GM12878 (cell line): Measurements from ENCODE around the gene LARGE1. TPM values are rescaled to one million over a fixed set of nuclear protein-coding genes. Genes with fewer than 3 reads are reported as not detected.
A peak's percentile ranks its signal among the peaks of the same experiment; 100 is the strongest.

ENCODE experiments used
- ATAC-seq: fragments of 200-7000 bp; cut with Tn5 transposase; 3 replicates; pipeline ENCODE4 v1.9.1; 2020; ENCODE audit warnings: mild to moderate bottlenecking, moderate library complexity
- BruUV-seq: library from RNA; stranded (reverse); fragments of 400-500 nt; replicated peaks from 2 replicates; lab custom pipeline; 2021; lab: Mats Ljungman, UMichigan
- CTCF ChIA-PET: fragments of 300-600 bp; sonication (Branson Sonifier 250); formaldehyde crosslinking; extraction: SDS; loops from one replicate; lab custom pipeline; 2021; ENCODE audit warnings: inconsistent platforms; lab: Yijun Ruan, JAX
- POLR2A ChIA-PET: fragments of 350-600 bp; formaldehyde crosslinking; extraction: SDS; loops from one replicate; lab custom pipeline; 2021; ENCODE audit warnings: inconsistent platforms; lab: Charles Lee
- RAD21 ChIA-PET: fragments of 300-600 bp; sonication (Branson Sonifier 250); formaldehyde crosslinking; loops from one replicate; lab custom pipeline; 2023; ENCODE audit warnings: antibody characterized with exemption; ENCODE audit not compliant: unreplicated experiment; lab: Charles Lee
- SMC1A ChIA-PET: fragments of 300-600 bp; sonication (Branson Sonifier 250); formaldehyde crosslinking; loops from one replicate; lab custom pipeline; 2023; ENCODE audit not compliant: unreplicated experiment, uncharacterized antibody; lab: Charles Lee
- DNase-seq: peaks from one replicate; pipeline ENCODE4 v3.0.0-alpha.2; 2011; ENCODE audit warnings: low read depth, low spot score
- FAIRE-seq: peaks from 3 replicates; lab custom pipeline; 2011; peaks lifted over from hg19 to GRCh38; lab: Jason Lieb, UNC
- H2AFZ ChIP-seq: 2 replicates; pipeline ENCODE4 v1.6.0; 2011; ENCODE audit warnings: low read depth, low read length, control low read depth; ENCODE audit not compliant: control insufficient read depth
- H3K27ac ChIP-seq: 2 replicates; pipeline ENCODE4 v1.5.1; 2011; ENCODE audit warnings: control low read depth; ENCODE audit not compliant: control insufficient read depth, insufficient read depth
- H3K27me3 ChIP-seq, 2 experiments: replicated peaks in 1 of 2; 2 replicates each; pipeline versions ENCODE4 v1.6.0 to v1.6.1; 2011; ENCODE audit warnings: low read length in 1 of 2; ENCODE audit not compliant: control insufficient read depth in 2 of 2, insufficient read depth in 2 of 2
- H3K36me3 ChIP-seq, 2 experiments: 2 replicates each; pipeline ENCODE4 v1.5.1; 2011; ENCODE audit warnings: low read length in 1 of 2; ENCODE audit not compliant: control insufficient read depth in 2 of 2, insufficient read depth in 2 of 2
- H3K4me1 ChIP-seq: 2 replicates; pipeline ENCODE4 v1.6.1; 2011; ENCODE audit warnings: mild to moderate bottlenecking, low read length, moderate library complexity, mixed read lengths; ENCODE audit not compliant: control insufficient read depth, insufficient read depth
- H3K4me2 ChIP-seq: 2 replicates; pipeline ENCODE4 v1.6.0; 2011; ENCODE audit warnings: control low read depth; ENCODE audit not compliant: control insufficient read depth, insufficient read depth
- H3K4me3 ChIP-seq: fragments of 200-600 bp; sonication (generic); 2 replicates; pipeline ENCODE4 v1.5.1; 2016
- H3K79me2 ChIP-seq: 2 replicates; pipeline ENCODE4 v1.6.0; 2011; ENCODE audit warnings: low read length; ENCODE audit not compliant: control insufficient read depth, insufficient read depth
- H3K9ac ChIP-seq: 2 replicates; pipeline ENCODE4 v1.8.0; 2011; ENCODE audit warnings: low read length, control low read depth, mixed read lengths; ENCODE audit not compliant: control insufficient read depth, insufficient read depth
- H3K9me3 ChIP-seq: replicated peaks from 3 replicates; pipeline ENCODE4 v1.5.1; 2011; ENCODE audit warnings: mild to moderate bottlenecking, low read length; ENCODE audit not compliant: control insufficient read depth, insufficient read depth
- H4K20me1 ChIP-seq: 2 replicates; pipeline ENCODE4 v1.6.0; 2011; ENCODE audit not compliant: control insufficient read depth, insufficient read depth
- DPF2 ChIP-seq: fragments of 450-650 bp; IDR thresholded peaks from 2 replicates; pipeline ENCODE4 v1.6.1; 2017; ENCODE audit warnings: mild to moderate bottlenecking
- FOS ChIP-seq: IDR thresholded peaks from 3 replicates; pipeline ENCODE4 v1.6.1; 2011; ENCODE audit warnings: borderline replicate concordance; ENCODE audit not compliant: insufficient read length; ENCODE audit errors: extremely low read depth
- HDGF ChIP-seq: fragments of 450-650 bp; IDR thresholded peaks from 2 replicates; pipeline ENCODE4 v1.6.1; 2016; ENCODE audit warnings: antibody characterized with exemption
- MTA2 ChIP-seq: fragments of 450-650 bp; IDR thresholded peaks from 2 replicates; pipeline ENCODE4 v1.6.1; 2016; ENCODE audit warnings: low read depth, mild to moderate bottlenecking, moderate library complexity
- RFX5 ChIP-seq: IDR thresholded peaks from 2 replicates; pipeline ENCODE4 v1.6.1; 2011; ENCODE audit warnings: low read depth, low read length, improper control_type of control experiment
- SIX5 ChIP-seq: IDR thresholded peaks from 2 replicates; pipeline ENCODE4 v1.6.1; 2011; ENCODE audit warnings: mild to moderate bottlenecking, low read depth, low read length, moderate library complexity; ENCODE audit not compliant: severe bottlenecking
- SREBF1 ChIP-seq: IDR thresholded peaks from 2 replicates; pipeline ENCODE4 v1.6.1; 2012; ENCODE audit warnings: mild to moderate bottlenecking, low read length
- WGBS: methylation state at CpG from one replicate; pipeline ENCODE4 v1.1.6; 2016; ENCODE audit warnings: low lambda C conversion rate; ENCODE audit not compliant: insufficient replicate concordance, insufficient coverage; ENCODE audit errors: missing lambda C conversion rate; 5-methylcytosine and 5-hydroxymethylcytosine counted together
- in situ Hi-C: fragments of 300-500 bp; cut with MboI; formaldehyde crosslinking; loops from 9 replicates; pipeline ENCODE4 v1.14.3; 2018; ENCODE audit warnings: mixed read lengths
- intact Hi-C: fragments of 100-400 bp; cut with micrococcal nuclease; formaldehyde crosslinking; loops from one replicate; pipeline ENCODE4 v1.14.2; 2022; ENCODE audit not compliant: unreplicated experiment
- polyA plus RNA-seq, 11 experiments: library from polyadenylated mRNA; depleted of rRNA in 4 of 11; unstranded in 6 of 11; stranded (reverse) in 5 of 11; fragments of >200 nt; fragmentation: Nextera tagmentation in 4 of 11; fragmentation: Illumina TruSeq in 1 of 11; extraction: Ambion mirVana in 4 of 11; extraction: Trizol in 1 of 11; gene quantifications; 1 replicate in 1 of 11; 2 replicates in 10 of 11; pipeline versions ENCODE4 v1.2.1 to v1.2.3, GENCODE V29; 2011 to 2016; ENCODE audit warnings: inconsistent platforms in 2 of 11, missing spikeins in 2 of 11, low read depth in 1 of 11
- total RNA-seq, 4 experiments: library from RNA; depleted of rRNA in 3 of 4; stranded (reverse); fragments of >200 nt in 3 of 4; fragmentation: Illumina TruSeq in 1 of 4; extraction: Trizol in 1 of 4; gene quantifications; 2 replicates each; pipeline versions ENCODE4 v1.2.1 to v1.2.3, GENCODE V29; 2013 to 2021
- TF ChIP-seq, protein P1 (sequence below): IDR thresholded peaks from 2 replicates; pipeline ENCODE4 v1.6.1; 2011; ENCODE audit warnings: mild to moderate bottlenecking, low read depth, low read length, moderate library complexity; ENCODE audit not compliant: insufficient replicate concordance
- TF ChIP-seq, protein P2 (sequence below): fragments of 450-650 bp; IDR thresholded peaks from 2 replicates; pipeline ENCODE4 v1.6.1; 2016; ENCODE audit warnings: mild to moderate bottlenecking, moderate library complexity, borderline replicate concordance

LARGE1 gene
- total and polyA plus RNA-seq, 10 of the 15 experiments (the other 5 are each of a cell fraction or from before 2014, with no cell fraction given) = 3.2 to 41.4 (median 17.3) TPM

DNA sequence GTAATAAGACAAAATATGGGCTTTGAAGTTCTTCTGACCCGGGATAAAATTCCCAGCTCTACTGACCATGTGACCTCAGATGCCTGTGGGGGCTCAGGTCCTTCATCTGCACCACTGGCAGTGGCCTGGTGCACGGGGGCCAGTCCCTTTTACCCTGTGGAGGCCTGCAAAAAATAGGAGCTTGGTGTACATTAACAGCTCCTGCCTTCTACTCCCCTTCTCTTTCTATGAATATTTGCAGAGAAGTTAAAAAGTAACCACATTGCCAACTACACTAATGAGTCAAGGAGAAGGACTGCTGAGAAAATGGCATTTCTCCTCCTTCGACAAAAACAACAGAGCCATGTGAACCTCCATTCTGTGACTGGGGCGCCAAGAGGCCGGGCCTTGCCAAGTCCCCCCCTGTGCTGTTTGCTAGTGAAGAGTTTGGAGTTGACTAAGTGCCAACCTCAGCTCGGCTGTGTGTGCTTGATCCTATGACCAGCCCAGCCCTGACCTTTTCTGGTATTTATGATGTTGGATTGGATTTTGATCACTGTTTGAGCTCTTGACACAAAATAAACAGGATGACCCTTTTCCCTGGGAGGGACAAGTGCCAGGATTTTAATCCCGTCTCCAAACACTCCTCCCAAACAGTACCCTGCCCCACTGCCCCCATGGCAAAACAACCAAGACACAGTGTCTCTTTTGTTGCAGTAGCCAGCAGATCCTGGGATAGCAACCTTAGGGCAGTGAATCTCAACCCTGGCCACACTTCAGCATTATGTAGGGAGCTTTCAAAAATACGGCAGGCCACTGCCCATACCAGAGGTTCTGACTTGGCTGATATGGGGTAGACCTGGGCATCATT is 380.1 kb downstream of the LARGE1 start:
- Histone ChIP-seq H4K20me1 (no peaks in the 10 kb centered on the region), H3K9me3 (no peaks in the 10 kb centered on the region), H3K36me3 (no peaks in the 10 kb centered on the region), H2AFZ (no peak overlapping the region), H3K4me1 (no peaks in the 10 kb centered on the region), H3K27ac (no peak overlapping the region), H3K4me2 (no peak overlapping the region), H3K79me2 (no peaks in the 10 kb centered on the region), H3K9ac (no peak overlapping the region), H3K27me3 (no peaks in the 10 kb centered on the region), H3K4me3 (no peak overlapping the region)
- ChIA-PET SMC1A (interaction anchor here (1.2 kb wide), 2 partner anchors 29 to 377 kb away, joined by 4 read pairs; no protein-coding TSS in a partner anchor), POLR2A (no interaction called here), RAD21 (interaction anchor here (1.2 kb wide), 1 partner anchor 240 kb away, joined by 3 read pairs; no protein-coding TSS in a partner anchor), CTCF (interaction anchor here (0.6 to 1.6 kb wide), 4 partner anchors 19 to 571 kb away, joined by 3 to 5 read pairs (median 4); no protein-coding TSS in a partner anchor)
- ATAC-seq (peak; percentile 42), FAIRE-seq (no peak), DNase-seq (no peak)
- BruUV-seq = no TSS peak
- in situ Hi-C loops = no loop called here
- intact Hi-C loops = no loop called here
- 78% methylated on average over 8 of the region's 8 CpGs for WGBS
- TF ChIP-seq HDGF (no peak), FOS (no peak), RFX5 (no peak)

DNA sequence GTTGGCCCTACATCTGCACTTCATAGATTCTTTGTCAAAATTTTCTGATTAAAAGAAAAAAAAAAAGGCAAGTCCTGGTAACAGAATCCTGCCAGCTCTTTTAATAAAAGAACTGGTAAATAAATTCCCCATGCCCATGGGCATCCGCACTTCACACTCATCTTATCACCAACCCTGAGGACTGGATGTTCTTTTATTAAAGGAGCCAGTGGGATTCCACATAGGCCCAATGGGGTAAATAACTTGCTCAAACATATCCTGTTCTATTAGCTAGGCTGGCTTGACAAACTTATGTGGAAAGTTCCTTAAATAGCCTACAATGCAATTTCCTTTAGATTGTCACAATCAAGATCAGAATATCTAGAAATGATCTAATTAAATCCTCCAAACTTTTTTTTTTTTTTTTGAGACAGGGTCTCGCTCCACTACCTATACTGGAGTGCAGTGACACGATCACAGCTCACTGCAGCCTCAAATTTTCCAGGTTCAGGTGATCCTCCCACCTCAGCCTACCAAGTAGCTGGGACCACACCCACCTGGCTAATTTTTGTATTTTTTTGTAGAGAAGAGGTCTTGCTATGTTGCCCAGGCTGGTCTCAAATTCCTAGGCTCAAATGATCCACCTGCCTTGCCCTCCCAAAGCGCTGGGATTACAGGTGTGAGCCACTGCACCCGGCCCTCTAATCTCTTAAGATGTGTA is 380.9 kb downstream of the LARGE1 start:
- no peak overlapping the region for H2AFZ ChIP-seq
- TF ChIP-seq SIX5 (no peak), SREBF1 (no peak), DPF2 (no peak), MTA2 (no peak)
- TF ChIP-seq, protein P1, sequence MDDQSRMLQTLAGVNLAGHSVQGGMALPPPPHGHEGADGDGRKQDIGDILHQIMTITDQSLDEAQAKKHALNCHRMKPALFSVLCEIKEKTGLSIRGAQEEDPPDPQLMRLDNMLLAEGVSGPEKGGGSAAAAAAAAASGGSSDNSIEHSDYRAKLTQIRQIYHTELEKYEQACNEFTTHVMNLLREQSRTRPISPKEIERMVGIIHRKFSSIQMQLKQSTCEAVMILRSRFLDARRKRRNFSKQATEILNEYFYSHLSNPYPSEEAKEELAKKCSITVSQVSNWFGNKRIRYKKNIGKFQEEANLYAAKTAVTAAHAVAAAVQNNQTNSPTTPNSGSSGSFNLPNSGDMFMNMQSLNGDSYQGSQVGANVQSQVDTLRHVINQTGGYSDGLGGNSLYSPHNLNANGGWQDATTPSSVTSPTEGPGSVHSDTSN = no peak
- TF ChIP-seq, protein P2, sequence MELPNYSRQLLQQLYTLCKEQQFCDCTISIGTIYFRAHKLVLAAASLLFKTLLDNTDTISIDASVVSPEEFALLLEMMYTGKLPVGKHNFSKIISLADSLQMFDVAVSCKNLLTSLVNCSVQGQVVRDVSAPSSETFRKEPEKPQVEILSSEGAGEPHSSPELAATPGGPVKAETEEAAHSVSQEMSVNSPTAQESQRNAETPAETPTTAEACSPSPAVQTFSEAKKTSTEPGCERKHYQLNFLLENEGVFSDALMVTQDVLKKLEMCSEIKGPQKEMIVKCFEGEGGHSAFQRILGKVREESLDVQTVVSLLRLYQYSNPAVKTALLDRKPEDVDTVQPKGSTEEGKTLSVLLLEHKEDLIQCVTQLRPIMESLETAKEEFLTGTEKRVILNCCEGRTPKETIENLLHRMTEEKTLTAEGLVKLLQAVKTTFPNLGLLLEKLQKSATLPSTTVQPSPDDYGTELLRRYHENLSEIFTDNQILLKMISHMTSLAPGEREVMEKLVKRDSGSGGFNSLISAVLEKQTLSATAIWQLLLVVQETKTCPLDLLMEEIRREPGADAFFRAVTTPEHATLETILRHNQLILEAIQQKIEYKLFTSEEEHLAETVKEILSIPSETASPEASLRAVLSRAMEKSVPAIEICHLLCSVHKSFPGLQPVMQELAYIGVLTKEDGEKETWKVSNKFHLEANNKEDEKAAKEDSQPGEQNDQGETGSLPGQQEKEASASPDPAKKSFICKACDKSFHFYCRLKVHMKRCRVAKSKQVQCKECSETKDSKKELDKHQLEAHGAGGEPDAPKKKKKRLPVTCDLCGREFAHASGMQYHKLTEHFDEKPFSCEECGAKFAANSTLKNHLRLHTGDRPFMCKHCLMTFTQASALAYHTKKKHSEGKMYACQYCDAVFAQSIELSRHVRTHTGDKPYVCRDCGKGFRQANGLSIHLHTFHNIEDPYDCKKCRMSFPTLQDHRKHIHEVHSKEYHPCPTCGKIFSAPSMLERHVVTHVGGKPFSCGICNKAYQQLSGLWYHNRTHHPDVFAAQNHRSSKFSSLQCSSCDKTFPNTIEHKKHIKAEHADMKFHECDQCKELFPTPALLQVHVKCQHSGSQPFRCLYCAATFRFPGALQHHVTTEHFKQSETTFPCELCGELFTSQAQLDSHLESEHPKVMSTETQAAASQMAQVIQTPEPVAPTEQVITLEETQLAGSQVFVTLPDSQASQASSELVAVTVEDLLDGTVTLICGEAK = no peak
- TF ChIP-seq, all 136 proteins: peak for 0
- no peaks in the 10 kb centered on the region for H3K36me3 ChIP-seq
- ChIA-PET CTCF (interaction anchor here (0.6 to 1.6 kb wide), 5 partner anchors 18 to 571 kb away, joined by 3 to 5 read pairs (median 5); no protein-coding TSS in a partner anchor), POLR2A (no interaction called here), RAD21 (interaction anchor here (0.7 to 1.4 kb wide), 3 partner anchors 17 to 240 kb away, joined by 3 read pairs; no protein-coding TSS in a partner anchor), SMC1A (interaction anchor here (0.6 to 1.2 kb wide), 3 partner anchors 29 to 378 kb away, joined by 3 to 4 read pairs (median 4); no protein-coding TSS in a partner anchor)
- no peak for FAIRE-seq
- intact Hi-C loops = no loop called here
- H3K79me2 ChIP-seq = no peaks in the 10 kb centered on the region
- H3K9me3 ChIP-seq = no peaks in the 10 kb centered on the region
- no peak overlapping the region for H3K4me2 ChIP-seq
- no peak for ATAC-seq
- no TSS peak for BruUV-seq
- no peak for DNase-seq
- WGBS = 95% methylated on average over 5 of the region's 5 CpGs
- H3K9ac ChIP-seq = no peak overlapping the region
- no peaks in the 10 kb centered on the region for H3K27me3 ChIP-seq
- H3K4me3 ChIP-seq = no peak overlapping the region
- in situ Hi-C loops = no loop called here
- no peaks in the 10 kb centered on the region for H4K20me1 ChIP-seq
- no peaks in the 10 kb centered on the region for H3K4me1 ChIP-seq
- no peak overlapping the region for H3K27ac ChIP-seq
